ENCODE results near the gene EIF2AK2.

- no peak for TF ChIP-seq CTCF (IDR thresholded peaks at IDR 0.05)
- TF ChIP-seq POLR2A (IDR thresholded peaks at IDR 0.05): no peak
- TF ChIP-seq POLR2AphosphoS5 (IDR thresholded peaks at IDR 0.05; ENCODE audit: insufficient read depth in 1 of 2, low read depth in 1 of 2): no peak
Measured at GRCh38 chr2:37180006-37180639, 23.3 kb upstream of the EIF2AK2 start.
